HepG2 (cell line): Measurements from ENCODE around the gene PAEP. TPM values are rescaled to one million over a fixed set of nuclear protein-coding genes. Genes with fewer than 3 reads are reported as not detected.

ENCODE experiments used
- ATAC-seq: fragments of 200-7000 bp; cut with Tn5 transposase; 3 replicates; pipeline ENCODE4 v1.9.1; 2020; ENCODE audit warnings: mild to moderate bottlenecking, moderate library complexity
- BruUV-seq: library from RNA; stranded (reverse); fragments of 400-500 nt; replicated peaks from 2 replicates; lab custom pipeline; 2021; lab: Mats Ljungman, UMichigan
- CTCF ChIA-PET: fragments of 300-600 bp; formaldehyde crosslinking; extraction: SDS; loops from one replicate; lab custom pipeline; 2021; ENCODE audit warnings: low total read pairs, inconsistent platforms, low intra/inter-chr PET ratio; lab: Yijun Ruan, JAX
- POLR2A ChIA-PET: fragments of 350-600 bp; sonication (Branson Sonifier 250); formaldehyde crosslinking; loops from one replicate; lab custom pipeline; 2020; ENCODE audit warnings: antibody characterized with exemption, inconsistent platforms; lab: Yijun Ruan, JAX
- DNase-seq: peaks from one replicate; pipeline ENCODE4 v3.0.0-alpha.2; 2015; ENCODE audit warnings: low spot score
- FAIRE-seq: peaks from 3 replicates; lab custom pipeline; 2011; peaks lifted over from hg19 to GRCh38; lab: Jason Lieb, UNC
- H2AFZ ChIP-seq: one replicate; pipeline ENCODE4 v1.6.1; 2011; ENCODE audit warnings: low read length, inconsistent platforms
- H3K27ac ChIP-seq: fragments of 300-600 bp; 3 replicates; pipeline ENCODE4 v1.8.0; 2011; ENCODE audit warnings: mixed run types, mild to moderate bottlenecking, mixed read lengths, low read length, inconsistent platforms; ENCODE audit not compliant: insufficient read depth; ENCODE audit errors: extremely low read length
- H3K27me3 ChIP-seq, 2 experiments: fragments of 200-600 bp in 1 of 2; 2 replicates in 1 of 2; 3 replicates in 1 of 2; pipeline versions ENCODE4 v1.6.0 to v1.8.0; 2011; ENCODE audit warnings: low read length in 2 of 2, mild to moderate bottlenecking in 2 of 2, moderate library complexity in 2 of 2, inconsistent platforms in 1 of 2; ENCODE audit not compliant: insufficient read depth in 2 of 2, control insufficient read depth in 1 of 2
- H3K36me3 ChIP-seq, 2 experiments: fragments of 200-600 bp in 1 of 2; replicated peaks in 1 of 2; 2 replicates in 1 of 2; 3 replicates in 1 of 2; pipeline versions ENCODE4 v1.5.1 to v1.8.0; 2011; ENCODE audit warnings: low read length in 2 of 2, inconsistent platforms in 1 of 2; ENCODE audit not compliant: insufficient read depth in 2 of 2, control insufficient read depth in 1 of 2
- H3K4me1 ChIP-seq: 2 replicates; pipeline ENCODE4 v1.5.1; 2012; ENCODE audit warnings: low read length, inconsistent platforms; ENCODE audit not compliant: insufficient read depth
- H3K4me2 ChIP-seq: 2 replicates; pipeline ENCODE4 v1.6.0; 2011; ENCODE audit warnings: low read depth, low read length, inconsistent platforms
- H3K4me3 ChIP-seq, 3 experiments: fragments of 200-600 bp in 1 of 3; sonication (generic), shearing (Covaris generic) in 1 of 3; replicated peaks in 1 of 3; 2 replicates each; pipeline ENCODE4 v1.5.1; 2011 to 2016; ENCODE audit warnings: low read length in 3 of 3, inconsistent platforms in 2 of 3, low read depth in 2 of 3, mild to moderate bottlenecking in 2 of 3, control low read depth in 1 of 3, mixed read lengths in 1 of 3; ENCODE audit not compliant: insufficient read depth in 1 of 3
- H3K79me2 ChIP-seq: one replicate; pipeline ENCODE4 v1.6.1; 2011; ENCODE audit warnings: low read length, inconsistent platforms; ENCODE audit not compliant: insufficient read depth
- H3K9ac ChIP-seq: 2 replicates; pipeline ENCODE4 v1.6.0; 2011; ENCODE audit warnings: mild to moderate bottlenecking, low read depth, low read length, inconsistent platforms; ENCODE audit not compliant: insufficient read depth
- H3K9me3 ChIP-seq: 2 replicates; pipeline ENCODE4 v1.5.1; 2012; ENCODE audit warnings: mild to moderate bottlenecking, low read length
- H4K20me1 ChIP-seq: 2 replicates; pipeline ENCODE4 v1.6.0; 2011; ENCODE audit warnings: inconsistent platforms, mild to moderate bottlenecking, low read length, moderate library complexity; ENCODE audit not compliant: insufficient read depth
- CENPBD1 ChIP-seq: sonication (generic); formaldehyde crosslinking; IDR thresholded peaks from 2 replicates; pipeline ENCODE4 v1.8.0; 2022; ENCODE audit warnings: missing genetic modification reagents, low read depth, mild to moderate bottlenecking, borderline replicate concordance
- DBP ChIP-seq: sonication (generic); formaldehyde crosslinking; IDR thresholded peaks from 2 replicates; pipeline ENCODE4 v1.4.0; 2020; ENCODE audit warnings: missing genetic modification reagents; ENCODE audit errors: not compliant biosample characterization
- GATAD1 ChIP-seq: IDR thresholded peaks from 2 replicates; pipeline ENCODE4 v1.6.1; 2016; ENCODE audit warnings: missing genetic modification reagents, missing compliant biosample characterization
- HHEX ChIP-seq: IDR thresholded peaks from 2 replicates; pipeline ENCODE4 v1.6.1; 2016; ENCODE audit warnings: control low read depth
- HMGXB4 ChIP-seq, 2 experiments: sonication (generic) in 1 of 2; formaldehyde crosslinking in 1 of 2; IDR thresholded peaks; 2 replicates each; pipeline versions ENCODE4 v1.4.0 to v1.6.1; 2018 to 2020; ENCODE audit warnings: missing genetic modification reagents in 2 of 2, borderline replicate concordance in 1 of 2, low read depth in 1 of 2, mild to moderate bottlenecking in 1 of 2, missing biosample characterization in 1 of 2
- RFXAP ChIP-seq: sonication (generic); formaldehyde crosslinking; IDR thresholded peaks from 2 replicates; pipeline ENCODE4 v1.4.0; 2020; ENCODE audit warnings: missing genetic modification reagents, borderline replicate concordance
- ZC3H4 ChIP-seq: sonication (generic); formaldehyde crosslinking; IDR thresholded peaks from 2 replicates; pipeline ENCODE4 v1.4.0; 2020; ENCODE audit warnings: missing genetic modification reagents, borderline replicate concordance
- ZNF441 ChIP-seq: sonication (generic); formaldehyde crosslinking; IDR thresholded peaks from 2 replicates; pipeline ENCODE4 v1.7.0; 2021; ENCODE audit warnings: missing genetic modification reagents, borderline replicate concordance
- ZNF629 ChIP-seq: sonication (generic); formaldehyde crosslinking; conservative IDR thresholded peaks from 2 replicates; pipeline ENCODE4 v1.5.0; 2020; ENCODE audit warnings: missing genetic modification reagents
- WGBS: methylation state at CpG from one replicate; pipeline ENCODE4 v1.1.6; 2017; ENCODE audit warnings: low lambda C conversion rate; 5-methylcytosine and 5-hydroxymethylcytosine counted together
- in situ Hi-C: cut with HindIII; loops from 2 replicates; pipeline ENCODE4 v1.10.0; 2017; ENCODE audit warnings: low pct_unique_long_range_greater_than_20kb; ENCODE audit not compliant: extremely low pct_ligation_motif_present
- intact Hi-C: fragments of 100-400 bp; cut with micrococcal nuclease; formaldehyde crosslinking; loops from one replicate; pipeline ENCODE4 v1.10.0; 2022; ENCODE audit not compliant: unreplicated experiment
- polyA plus RNA-seq, 8 experiments: library from polyadenylated mRNA; depleted of rRNA in 3 of 8; stranded (reverse) in 7 of 8; unstranded in 1 of 8; fragments of >200 nt; fragmentation: Illumina TruSeq in 4 of 8; extraction: Trizol in 4 of 8; gene quantifications; 2 replicates each; pipeline versions ENCODE4 v1.2.1 to v1.2.3, GENCODE V29; 2011 to 2016; ENCODE audit warnings: low read depth in 4 of 8, missing spikeins in 1 of 8, mixed read lengths in 1 of 8; ENCODE audit not compliant: insufficient read depth in 1 of 8
- total RNA-seq, 5 experiments: library from RNA; depleted of rRNA; stranded (reverse); fragments of >200 nt; fragmentation: Illumina TruSeq; extraction: Trizol; gene quantifications; 2 replicates each; pipeline ENCODE4 v1.2.3, GENCODE V29; 2016; ENCODE audit warnings: low read depth in 1 of 5

PAEP gene
- total and polyA plus RNA-seq, 2 of the 13 experiments (the other 11 are each of a cell fraction or from before 2014, with no cell fraction given) = 0.75 to 10.8 TPM

GRCh38 chr9:135580664-135581380, 19.3 kb downstream of the PAEP start:
- ChIA-PET POLR2A (no interaction called here), CTCF (no interaction called here)
- H3K27me3 ChIP-seq = peaks cover 3 to 46% of the 10 kb centered on the region in 2 experiments; a peak in 3 of 5 replicates
- WGBS = 15% methylated on average over 7 of the region's 11 CpGs
- H3K27ac ChIP-seq = no peak overlapping the region
- no TSS peak for BruUV-seq
- no peak for TF ChIP-seq GATAD1 (CRISPR knock-in tag)
- no peak for TF ChIP-seq RFXAP (CRISPR knock-in tag)
- no peak for TF ChIP-seq ZNF441
- TF ChIP-seq HMGXB4 (CRISPR knock-in tag; IDR thresholded peaks at IDR 0.05; ENCODE audit: borderline replicate concordance in 1 of 2, low read depth in 1 of 2) = no peak
- no peak for TF ChIP-seq DBP
- TF ChIP-seq HHEX (CRISPR knock-in tag) = no peak
- TF ChIP-seq ZNF629 (CRISPR knock-in tag) = no peak
- no peak for TF ChIP-seq CENPBD1
- no peak for TF ChIP-seq ZC3H4 (CRISPR knock-in tag)
- intact Hi-C loops = no loop called here
- H4K20me1 ChIP-seq = no peaks in the 10 kb centered on the region
- H3K9me3 ChIP-seq = no peaks in the 10 kb centered on the region
- FAIRE-seq (no peak), ATAC-seq (no peak), DNase-seq (no peak)
- no peak overlapping the region for H3K4me2 ChIP-seq
- no peak overlapping the region for H3K9ac ChIP-seq
- no peaks in the 10 kb centered on the region for H3K4me1 ChIP-seq
- H2AFZ ChIP-seq = no peak overlapping the region
- in situ Hi-C loops = no loop called here
- no peaks in the 10 kb centered on the region for H3K79me2 ChIP-seq
- no peak overlapping the region for H3K4me3 ChIP-seq
- H3K36me3 ChIP-seq = no peaks in the 10 kb centered on the region
